Measurements from ENCODE around the gene NRF1. TPM values are rescaled to one million over a fixed set of nuclear protein-coding genes. Genes with fewer than 3 reads are reported as not detected.

NRF1 gene
- total RNA-seq, 1 donor from 2014 or later, result 22.6 TPM

GRCh38 chr7:129780974-129781927 lies 169.7 kb downstream of the NRF1 start:
- Histone ChIP-seq H3K4me1 (peaks cover 78% of the 10 kb centered on the region), H3K9me3 (no peaks in the 10 kb centered on the region), H3K27ac (no peak overlapping the region), H3K4me3 (peak overlapping the region; percentile 47 to 51), H3K27me3 (peaks cover 45% of the 10 kb centered on the region), H3K36me3 (no peaks in the 10 kb centered on the region)
- TF ChIP-seq POLR2A (IDR thresholded peaks at IDR 0.05) (no peak), CTCF (IDR thresholded peaks at IDR 0.05) (no peak), POLR2AphosphoS5 (IDR thresholded peaks at IDR 0.05; ENCODE audit: insufficient read depth in 1 of 2, low read depth in 1 of 2) (no peak)
- intact Hi-C loops (cut with DNase I), result no loop called here
- no peak for DNase-seq (ENCODE audit: extremely low spot score in 2 of 2)

GRCh38 chr7:129781928-129782817 lies 170.7 kb downstream of the NRF1 start:
- DNase-seq (ENCODE audit: extremely low spot score in 2 of 2), result no peak

GRCh38 chr7:129782818-129783583 lies 171.5 kb downstream of the NRF1 start:
- Histone ChIP-seq H3K27me3 (peaks cover 45% of the 10 kb centered on the region), H3K36me3 (no peaks in the 10 kb centered on the region), H3K4me1 (peaks cover 79% of the 10 kb centered on the region), H3K4me3 (no peak overlapping the region), H3K27ac (no peak overlapping the region), H3K9me3 (no peaks in the 10 kb centered on the region)
- intact Hi-C loops (cut with DNase I), result no loop called here
- no peak for DNase-seq (ENCODE audit: extremely low spot score in 2 of 2)
- TF ChIP-seq CTCF (IDR thresholded peaks at IDR 0.05), result no peak
- no peak for TF ChIP-seq POLR2A (IDR thresholded peaks at IDR 0.05)
- TF ChIP-seq POLR2AphosphoS5 (IDR thresholded peaks at IDR 0.05; ENCODE audit: insufficient read depth in 1 of 2, low read depth in 1 of 2), result no peak

More at GRCh38 chr7:129781928-129782817, 170.7 kb downstream of the NRF1 start:
- TF ChIP-seq CTCF (IDR thresholded peaks at IDR 0.05), result no peak
- no peak for TF ChIP-seq POLR2A (IDR thresholded peaks at IDR 0.05)
- TF ChIP-seq POLR2AphosphoS5 (IDR thresholded peaks at IDR 0.05; ENCODE audit: insufficient read depth in 1 of 2, low read depth in 1 of 2), result no peak
- no peaks in the 10 kb centered on the region for H3K36me3 ChIP-seq
- intact Hi-C loops (cut with DNase I), result no loop called here
- no peak overlapping the region for H3K27ac ChIP-seq
- no peaks in the 10 kb centered on the region for H3K9me3 ChIP-seq
- peaks cover 79% of the 10 kb centered on the region for H3K4me1 ChIP-seq
- peaks cover 45% of the 10 kb centered on the region for H3K27me3 ChIP-seq
- peak overlapping the region in 1 of 2 donors; percentile 22 for H3K4me3 ChIP-seq

GRCh38 chr7:129783584-129783919 lies 172.0 kb downstream of the NRF1 start:
- Histone ChIP-seq H3K9me3 (no peaks in the 10 kb centered on the region), H3K27ac (no peak overlapping the region), H3K4me3 (no peak overlapping the region), H3K27me3 (peaks cover 45% of the 10 kb centered on the region), H3K36me3 (no peaks in the 10 kb centered on the region), H3K4me1 (peaks cover 77% of the 10 kb centered on the region)
- TF ChIP-seq CTCF (IDR thresholded peaks at IDR 0.05) (no peak), POLR2A (IDR thresholded peaks at IDR 0.05) (no peak), POLR2AphosphoS5 (IDR thresholded peaks at IDR 0.05; ENCODE audit: insufficient read depth in 1 of 2, low read depth in 1 of 2) (no peak)
- intact Hi-C loops (cut with DNase I), result no loop called here
- no peak for DNase-seq (ENCODE audit: extremely low spot score in 2 of 2)

Measured in vagina (tissue), 2 donors.